HPDE6-E6E7 (cell line): ENCODE data around the gene CFAP91.

ENCODE experiments used
- DNase-seq: peaks from one replicate; pipeline ENCODE4 v3.0.0; 2011; ENCODE audit warnings: missing footprints; ENCODE audit errors: extremely low spot score

CFAP91 gene

DNA sequence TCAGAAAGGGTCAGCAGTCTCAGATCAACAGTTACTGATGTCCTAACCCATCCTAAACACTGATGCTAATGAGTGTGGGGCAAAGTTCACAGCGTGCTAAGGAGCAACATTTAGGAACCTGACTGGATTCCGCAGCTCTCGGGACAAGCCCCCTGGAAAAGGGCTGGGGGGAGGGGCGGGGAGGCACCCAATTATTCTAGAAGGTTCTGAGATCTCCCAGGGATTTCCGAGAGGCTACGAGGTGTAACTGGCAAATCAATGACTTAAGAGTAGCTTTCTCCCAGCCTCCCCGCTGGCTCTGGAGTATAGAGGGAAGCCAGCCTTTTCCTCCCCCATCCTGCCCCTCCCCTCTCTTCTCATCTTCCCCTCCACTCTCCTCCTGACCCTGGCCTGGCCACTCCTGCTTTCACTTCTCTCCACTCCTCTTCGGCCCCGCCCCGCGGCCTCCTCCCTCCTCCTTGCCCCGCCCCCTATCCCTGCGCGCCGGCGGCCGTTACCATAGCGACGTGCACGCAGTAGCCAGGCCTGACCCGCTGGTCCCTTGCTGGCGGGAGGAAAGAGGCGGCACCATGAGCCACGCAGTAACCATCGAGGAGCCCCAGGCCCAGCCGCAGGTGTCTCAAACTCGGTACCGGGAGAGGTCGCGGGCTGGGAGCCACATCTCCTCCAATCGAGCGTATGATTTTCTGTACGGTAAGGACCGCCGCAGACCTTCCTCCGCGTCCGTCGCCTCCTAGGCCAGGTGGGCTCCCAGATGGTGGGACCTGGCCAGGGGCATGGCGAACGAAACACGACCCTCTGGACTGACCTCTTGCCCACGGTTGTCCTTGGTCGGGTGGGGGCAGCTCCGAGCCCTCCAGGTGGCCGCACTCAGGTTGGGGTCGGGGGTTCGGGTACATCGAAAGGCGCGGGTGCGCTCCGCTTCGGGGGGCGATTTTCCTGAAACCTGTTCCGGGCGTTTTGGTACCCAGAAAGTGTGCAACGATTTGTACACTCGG is at the start of gene CFAP91:
Gene CFAP91, plus strand, starts transcription at position 493 of the 998 bp plus-strand sequence. Its CDS starts 77 bp downstream, at position 570.
- peak; percentile 89 for DNase-seq

DNA sequence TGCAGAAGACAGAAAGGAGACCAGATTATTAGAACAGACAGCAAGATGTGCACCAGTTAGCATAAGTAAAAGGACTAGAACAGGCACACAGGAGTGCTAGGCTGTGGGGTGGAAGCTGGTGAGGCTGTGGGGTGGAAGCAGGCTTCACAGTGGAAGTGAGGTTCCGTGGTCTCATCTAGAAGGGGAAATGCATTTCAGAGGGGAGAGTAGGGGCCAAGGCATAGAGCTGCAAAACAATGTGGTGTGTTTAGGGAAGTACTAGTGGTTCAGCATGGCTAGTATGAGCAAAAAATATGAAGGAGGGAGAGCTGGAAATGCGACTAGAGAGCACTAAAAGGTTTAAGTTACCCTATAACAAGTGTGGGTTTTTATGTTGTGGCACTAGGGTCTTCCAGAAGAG is 48.9 kb upstream of the CFAP91 start:
- no peak for DNase-seq

DNA sequence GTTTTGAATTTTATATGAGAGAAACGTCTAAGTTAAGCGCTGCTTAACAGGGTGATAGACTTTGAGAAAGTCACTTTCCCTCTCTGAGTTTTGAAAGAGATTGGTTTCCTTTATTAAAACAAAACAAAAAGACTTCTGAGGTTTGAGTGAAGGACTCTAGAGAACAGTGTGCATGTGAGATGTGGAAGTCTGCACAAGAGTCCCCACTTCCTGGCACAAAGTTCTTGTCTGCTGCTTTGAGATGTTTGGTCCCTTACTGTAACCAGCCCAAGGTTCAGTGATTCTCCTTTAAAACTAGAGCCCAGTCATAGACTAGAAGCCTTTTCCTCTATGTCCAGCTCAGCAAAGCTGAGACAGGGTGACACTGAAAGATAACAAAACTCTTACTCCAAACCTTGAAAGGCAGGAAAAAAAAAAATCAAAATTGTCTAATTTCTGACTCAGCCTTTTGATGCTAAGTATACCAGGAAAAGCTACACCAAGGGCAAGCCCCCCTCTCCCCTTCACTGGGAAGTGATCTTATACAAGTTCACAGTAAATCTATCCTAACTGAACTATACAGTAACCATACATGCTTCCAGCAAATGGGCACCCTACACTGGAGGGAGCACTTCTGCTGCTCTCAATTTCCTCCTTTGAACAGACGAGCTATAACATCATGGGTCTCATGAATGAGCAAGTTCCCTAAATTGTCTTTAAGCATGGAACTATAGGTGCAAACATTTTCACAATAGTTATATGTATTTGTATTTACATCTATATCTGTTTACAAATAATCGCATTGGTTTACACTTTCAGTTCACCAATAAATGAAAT is 44.7 kb upstream of the CFAP91 start:
- no peak for DNase-seq

DNA sequence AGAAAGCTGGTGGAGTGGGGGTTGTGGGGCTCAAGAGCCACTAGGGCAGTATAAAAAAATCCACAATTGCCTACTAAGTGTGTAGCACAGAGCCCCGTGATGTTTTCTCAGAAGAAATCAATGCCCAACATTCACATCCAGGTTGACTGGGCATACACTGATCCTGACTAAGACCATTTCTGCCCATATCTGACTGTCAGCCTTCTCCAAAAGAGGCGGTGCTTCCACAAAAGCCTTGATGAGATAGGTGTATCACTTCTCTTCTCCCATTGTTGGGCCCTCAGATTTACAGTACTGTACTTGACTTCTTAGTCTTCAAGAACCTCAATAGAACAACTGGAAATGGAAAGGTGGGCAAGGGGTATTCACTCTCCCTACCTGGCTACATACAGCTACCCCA is 43.8 kb upstream of the CFAP91 start:
- DNase-seq = no peak

DNA sequence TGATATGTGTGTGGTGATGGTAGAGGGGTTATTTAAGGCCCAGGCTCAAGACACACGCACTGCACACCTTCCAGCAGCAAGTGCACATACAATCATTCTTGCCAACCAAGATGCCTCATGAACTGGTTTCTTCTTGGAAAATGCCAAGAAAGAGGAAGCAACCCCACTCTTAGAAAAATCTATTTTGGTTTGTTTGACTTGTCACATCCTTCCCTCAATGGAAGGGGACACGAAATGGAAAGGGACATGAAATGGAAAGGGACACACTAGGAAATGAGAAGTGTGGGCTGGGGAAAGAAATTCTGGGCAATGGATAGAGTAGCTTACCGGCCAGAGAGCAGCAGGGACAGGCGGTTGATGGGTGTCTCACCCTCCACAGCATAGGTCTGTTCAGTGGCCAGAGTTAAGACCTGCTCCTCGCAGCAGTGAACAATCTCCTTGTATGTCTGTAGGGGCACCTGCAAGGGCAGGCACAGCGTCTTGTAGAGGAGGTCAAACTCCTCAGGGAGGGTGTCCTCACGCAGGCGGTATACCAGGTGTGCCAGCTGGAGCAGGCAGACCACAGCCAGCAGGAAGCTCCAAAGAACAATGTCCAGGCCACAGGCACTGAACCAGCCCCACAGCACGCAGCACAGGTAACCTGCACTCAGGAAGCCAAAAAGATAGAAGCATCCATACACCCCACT is 43.1 kb upstream of the CFAP91 start:
- DNase-seq = no peak

DNA sequence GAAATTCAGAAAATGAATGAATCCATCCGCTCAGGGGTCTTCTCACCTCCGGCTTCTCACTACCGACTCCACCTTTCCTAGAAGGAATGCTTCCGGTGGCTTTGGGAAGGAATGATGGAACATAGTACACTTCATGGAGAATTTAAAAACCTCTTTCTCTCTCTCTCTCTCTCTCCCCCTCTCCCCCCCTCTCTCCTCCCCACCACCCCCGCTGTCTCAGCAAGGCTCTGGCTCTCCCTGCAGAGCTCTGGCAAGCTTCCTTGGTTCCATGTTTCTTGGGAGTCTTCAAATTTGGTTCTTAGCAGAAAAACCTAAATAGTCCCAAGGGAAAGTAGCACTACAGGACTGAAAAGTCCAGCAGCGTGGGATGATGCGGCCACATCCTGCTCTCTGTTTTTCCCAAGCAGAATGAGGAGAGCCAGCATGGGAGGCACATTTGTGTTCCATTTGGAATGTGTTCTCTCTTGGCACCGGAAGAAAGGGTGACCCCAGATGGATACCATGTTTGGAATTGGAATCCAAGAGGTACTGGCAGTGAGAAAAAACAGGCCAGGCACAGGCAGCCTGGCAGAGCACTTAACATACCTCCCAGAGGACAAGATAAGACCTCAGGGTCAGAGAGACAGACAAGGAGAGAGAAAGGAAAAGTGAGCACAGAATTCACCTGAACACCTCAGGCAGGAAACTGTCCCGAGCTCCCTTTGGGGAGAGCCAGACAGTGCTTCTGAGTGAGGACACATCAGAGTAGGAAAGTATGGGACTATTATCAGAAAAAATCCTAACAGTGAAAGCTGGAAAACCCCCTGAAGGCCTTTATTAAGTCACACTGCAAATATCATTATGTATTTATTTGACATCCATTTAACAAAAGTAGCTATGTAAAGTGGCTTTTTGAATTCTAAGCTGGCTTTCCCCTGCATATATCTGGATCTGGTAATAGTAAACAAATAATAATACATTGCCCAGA is 42.1 kb upstream of the CFAP91 start, which contains the start of gene POPDC2:
Gene POPDC2, minus strand, starts transcription at position 116 of the 967 bp plus-strand sequence. CDS start 166 bp downstream, outside the sequence.
- DNase-seq = no peak

DNA sequence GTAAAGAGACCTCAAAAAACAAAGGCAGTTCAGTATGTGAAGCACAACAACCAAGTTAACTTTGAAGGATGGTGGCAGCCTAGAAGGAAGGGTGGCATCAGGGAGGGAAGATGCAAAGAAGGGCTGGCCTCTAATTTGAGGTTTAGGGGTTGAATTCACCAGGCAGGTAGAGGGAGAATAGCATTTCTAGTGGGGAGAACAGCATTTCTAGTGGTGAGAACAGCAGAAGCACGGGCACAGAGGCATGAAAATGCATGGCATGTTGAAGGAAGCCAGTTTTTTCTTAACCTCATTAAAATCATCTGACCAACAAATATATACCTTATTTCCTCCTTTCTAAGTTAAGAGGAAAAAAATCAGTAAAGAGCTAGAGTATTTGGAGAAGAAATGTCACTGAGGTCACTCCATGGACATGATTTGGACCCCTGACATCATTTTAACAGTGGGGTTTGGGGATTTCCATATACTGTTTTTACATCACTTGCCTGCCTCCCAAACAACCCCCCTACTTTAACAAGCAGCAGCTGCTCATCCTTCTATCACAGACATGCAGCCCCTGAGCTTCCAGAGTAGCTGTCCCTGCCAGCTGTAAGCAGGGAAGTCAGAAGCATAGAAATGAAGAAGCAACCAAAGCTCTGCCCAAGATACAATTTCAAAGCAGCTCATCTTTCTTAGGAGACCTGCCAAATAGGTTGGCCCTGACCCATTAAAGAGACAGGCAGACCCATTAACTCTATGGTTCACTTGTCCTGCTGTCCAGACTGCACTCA is 40.0 kb upstream of the CFAP91 start:
- DNase-seq = no peak

DNA sequence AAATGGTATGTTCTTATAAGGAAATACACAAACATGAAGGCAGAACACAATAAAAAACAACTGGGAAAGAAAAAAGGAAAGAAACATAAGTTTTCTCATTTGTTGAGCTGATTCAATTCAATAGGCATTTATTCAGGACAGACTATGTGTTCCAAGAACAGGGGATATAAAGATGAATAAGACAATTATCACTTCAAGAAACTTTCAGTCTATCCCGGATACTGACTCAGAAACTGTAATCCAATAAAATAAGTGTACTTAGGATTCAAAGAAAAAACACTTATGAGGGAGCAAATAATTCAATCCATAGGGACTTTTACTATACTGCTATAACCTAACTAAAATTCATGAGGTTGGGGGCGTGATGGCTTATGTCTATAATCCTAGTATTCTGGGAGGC is 38.9 kb upstream of the CFAP91 start:
- no peak for DNase-seq

DNA sequence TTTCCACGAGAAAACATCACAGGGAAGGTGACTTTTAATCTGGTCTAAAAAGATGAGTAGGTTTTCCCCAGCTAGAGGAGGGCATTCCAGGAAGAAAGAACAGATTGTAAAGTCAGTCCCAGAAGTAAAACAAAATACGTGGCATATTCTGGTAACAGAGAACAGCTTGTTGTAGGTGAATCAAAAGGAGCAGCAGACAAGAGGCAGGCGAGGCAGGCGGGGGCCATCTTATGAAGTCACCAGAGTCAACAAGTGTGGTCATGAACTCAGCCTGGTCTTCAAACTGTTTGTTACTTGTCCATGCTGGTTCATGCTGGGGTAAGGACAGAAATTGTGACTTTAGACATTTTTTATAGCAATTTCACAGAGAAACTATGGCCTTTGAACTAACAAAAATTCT is 38.5 kb upstream of the CFAP91 start:
- DNase-seq = no peak

DNA sequence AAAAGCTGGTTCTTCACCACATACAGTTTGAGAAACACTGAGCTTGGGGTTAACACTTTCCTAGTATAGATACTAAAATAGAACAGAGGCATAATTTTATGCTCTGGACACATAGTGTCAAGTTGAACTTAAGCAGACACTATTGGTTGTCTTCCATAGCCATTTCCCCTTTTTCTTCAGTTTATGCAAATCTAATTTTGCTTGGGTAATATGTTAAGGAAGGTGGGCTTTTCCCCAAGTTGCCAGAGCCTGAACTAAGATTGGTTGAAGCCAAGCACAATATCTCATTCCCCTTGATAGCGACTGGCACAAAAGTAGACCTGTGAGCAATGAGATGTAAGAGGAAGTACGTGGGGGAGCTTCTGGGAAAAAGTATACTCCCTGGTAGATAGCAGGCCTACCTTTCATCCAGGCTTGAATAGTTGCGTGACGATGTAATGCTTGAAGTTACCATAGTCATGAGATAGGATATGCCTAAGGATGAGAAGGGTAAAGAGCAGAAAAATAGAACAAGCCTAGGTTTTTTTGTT is 37.9 kb upstream of the CFAP91 start:
- DNase-seq = no peak

DNA sequence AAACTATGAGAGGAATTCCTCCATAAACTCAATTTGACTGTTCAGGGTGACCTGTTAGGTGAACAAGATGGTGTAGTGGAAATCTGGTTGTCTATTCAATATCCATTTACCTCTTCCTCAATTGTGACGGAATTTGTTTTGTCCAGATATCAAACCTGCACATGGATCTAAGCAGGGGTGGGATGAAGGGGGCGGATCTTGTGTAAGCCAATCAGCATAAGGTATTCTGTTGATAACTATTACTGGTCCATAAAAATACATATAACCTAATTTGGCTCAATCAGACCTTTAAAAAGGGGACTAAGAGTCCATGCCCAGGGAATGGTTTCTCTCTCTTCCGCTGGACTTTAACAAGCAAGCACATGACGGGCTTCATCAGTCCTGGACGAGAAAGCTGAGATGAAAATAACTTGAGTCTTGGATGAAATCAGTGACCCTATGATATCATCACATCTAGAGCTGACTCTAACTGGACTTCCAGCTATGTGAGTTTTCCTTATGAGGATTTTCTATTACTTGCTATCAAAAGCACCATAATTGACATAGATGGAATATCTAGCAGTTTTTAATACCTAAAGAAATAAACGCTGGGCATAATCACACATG is 36.8 kb upstream of the CFAP91 start:
- DNase-seq = no peak

DNA sequence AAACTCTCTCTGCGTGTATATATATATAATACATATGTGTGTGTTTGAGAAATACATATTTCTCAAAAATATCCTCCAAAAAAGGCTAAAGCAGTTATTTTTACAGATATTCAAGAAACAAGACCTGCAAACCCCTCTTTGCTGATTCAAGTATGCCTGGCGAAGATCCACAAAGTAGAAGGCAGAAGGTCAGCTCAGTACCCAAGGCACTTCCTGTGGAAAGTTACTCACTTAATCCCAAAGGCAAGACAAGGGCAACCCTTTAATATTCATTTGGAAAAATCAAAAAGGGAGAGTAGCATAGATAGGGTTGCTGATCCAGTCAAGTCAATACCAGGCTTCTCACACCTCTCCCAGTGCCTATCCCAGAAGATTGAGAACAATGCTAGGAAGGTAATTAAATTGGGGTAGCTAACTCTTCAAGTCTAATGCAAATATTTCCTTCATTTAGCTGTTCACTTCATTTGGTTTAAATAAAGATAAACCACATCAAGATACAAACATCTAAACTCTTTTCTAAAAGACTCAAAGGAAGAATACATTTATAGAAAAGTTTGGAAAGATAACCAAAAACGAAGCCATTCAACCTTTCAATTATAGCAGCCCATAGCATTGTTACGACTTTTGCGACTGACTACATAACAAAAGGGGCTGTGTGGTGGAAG is 32.8 kb upstream of the CFAP91 start:
- no peak for DNase-seq

DNA sequence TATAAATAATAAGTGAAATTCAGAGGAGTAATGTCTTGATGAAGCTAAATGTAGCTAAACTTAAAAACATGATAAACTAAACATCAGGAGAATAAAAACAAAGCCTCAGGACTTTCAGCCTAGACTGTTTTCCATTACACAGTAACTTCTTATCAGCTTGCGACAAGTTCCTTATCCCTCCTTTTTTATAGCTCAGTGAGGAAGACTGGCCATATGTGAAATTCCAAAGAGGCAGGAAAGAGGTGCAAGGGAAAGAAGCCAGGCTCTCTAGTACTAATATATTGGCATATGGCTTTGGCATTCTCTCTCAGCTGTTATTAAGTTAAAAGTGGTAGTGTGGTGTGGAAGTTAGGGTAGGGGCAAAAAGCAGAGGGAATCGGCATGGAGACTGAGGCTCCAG is 30.0 kb upstream of the CFAP91 start:
- DNase-seq = no peak

DNA sequence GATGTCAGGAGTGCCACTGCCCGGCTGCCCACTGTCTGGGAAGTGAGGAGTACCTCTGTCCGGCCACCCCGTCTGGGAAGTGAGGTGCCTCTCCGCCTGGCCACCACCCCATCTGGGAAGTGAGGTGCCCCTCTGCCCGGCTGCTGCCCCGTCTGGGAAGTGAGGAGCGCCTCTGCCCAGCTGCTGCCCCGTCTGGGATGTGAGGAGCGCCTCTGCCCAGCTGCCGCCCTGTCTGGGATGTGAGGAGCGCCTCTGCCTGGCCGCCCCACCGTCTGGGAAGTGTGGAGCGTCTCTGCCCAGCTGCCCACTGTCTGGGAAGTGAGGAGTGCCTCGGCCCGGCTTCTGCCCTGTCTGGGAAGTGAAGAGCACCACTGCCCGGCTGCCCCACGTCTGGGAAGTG is 28.9 kb upstream of the CFAP91 start:
- no peak for DNase-seq

DNA sequence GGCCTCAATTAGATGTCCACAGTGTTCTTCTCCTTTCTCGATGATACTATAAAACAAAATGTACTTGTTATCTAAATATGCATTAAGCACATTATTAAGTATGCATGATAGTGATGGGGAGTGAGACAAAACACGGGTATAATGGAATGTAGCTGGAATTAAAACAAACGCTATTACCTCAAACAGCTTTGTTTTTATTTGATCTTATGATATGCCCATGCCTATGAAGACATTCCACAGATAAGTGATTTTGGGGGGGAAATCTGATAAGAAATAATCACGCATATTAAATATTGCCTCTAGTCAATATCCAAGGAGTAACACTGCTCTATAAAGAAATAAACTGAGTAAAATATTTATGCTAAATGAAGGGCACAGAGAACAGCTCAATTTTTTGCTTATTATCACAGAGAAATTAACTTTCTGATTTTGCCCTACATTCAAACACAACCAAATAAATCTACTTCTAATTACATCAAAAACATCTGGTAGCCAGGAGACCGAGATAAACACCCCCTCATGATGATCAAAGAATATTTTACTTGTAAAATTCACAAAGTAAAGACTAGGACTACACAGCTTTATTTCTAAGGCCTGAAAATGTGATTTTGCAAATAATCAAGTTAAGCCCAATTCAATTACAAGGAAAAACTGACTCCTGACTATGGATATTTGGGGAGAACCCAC is 27.5 kb upstream of the CFAP91 start:
- no peak for DNase-seq

DNA sequence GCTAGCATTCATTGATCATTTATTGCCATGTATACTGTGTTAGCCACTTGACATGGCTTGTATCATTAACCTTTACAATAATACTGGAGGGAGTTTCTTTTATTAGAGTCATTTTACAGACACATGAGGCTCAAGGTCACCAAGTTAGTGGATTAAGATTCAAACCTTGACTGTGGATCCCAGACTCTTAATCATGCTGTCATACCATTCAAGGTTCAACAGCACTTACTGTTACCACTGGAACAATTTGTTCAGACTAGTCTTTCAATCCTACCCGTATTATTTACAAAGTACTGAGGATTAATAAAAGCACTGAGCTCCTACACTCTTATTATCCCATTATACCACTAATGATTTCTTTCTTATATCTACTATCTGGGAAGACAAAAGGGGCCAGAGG is 26.8 kb upstream of the CFAP91 start:
- DNase-seq = no peak

DNA sequence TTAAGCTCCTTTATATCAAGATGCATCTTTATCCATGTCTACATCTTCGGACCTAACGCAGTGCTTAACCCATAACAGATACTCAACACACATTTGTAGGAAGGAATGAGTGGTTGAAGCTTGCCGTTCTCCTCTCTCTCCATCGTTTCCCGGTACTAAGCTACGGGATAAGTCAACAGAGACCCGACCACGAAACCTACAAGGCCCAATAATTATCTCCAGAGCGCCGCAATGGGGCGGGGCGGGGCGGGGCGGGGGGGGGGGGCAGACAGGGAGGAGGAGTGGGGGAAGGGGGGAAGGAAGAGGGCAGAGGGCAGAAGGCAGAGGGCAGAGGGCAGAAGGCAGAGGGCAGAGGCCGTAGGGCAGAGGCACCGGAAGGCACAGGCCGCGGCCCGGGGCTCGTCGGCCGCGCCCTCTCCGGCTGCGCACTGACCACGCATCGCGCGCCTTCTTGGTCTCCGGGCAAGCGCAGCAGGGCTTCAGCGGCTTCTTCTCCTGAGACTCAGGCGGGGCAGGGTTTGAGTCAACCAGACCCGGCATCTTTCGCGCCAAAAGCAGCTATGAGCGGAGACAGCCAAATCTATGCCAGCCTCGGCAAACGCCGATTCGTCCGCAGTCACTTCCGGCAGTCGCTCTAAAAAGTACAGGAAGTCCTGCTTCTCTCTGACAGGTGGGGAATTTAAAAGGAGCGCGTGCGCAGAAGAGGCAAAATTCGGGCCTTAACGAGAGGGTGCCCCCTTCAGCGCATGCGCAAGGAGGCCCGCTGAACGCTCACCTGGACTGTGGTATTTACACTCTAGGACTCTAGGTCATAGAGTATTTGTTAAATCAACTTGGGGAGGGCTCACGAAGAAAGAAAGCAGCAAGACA is 25.8 kb upstream of the CFAP91 start, which contains the start of gene COX17:
Gene COX17, minus strand, starts transcription at position 636 of the 870 bp plus-strand sequence. Its CDS starts 96 bp downstream, at position 540.
- DNase-seq = peak; percentile 98
